T-helper 1 cell treated with Interleukin-12 subunit alpha and Interleukin-12 subunit beta and Interleukin-4 antibody, amounts not matched to agents 30 ng/mL and 1 ng/mL, for 36 hours (primary cell): ENCODE data around the gene ZNF45. TPM values are rescaled to one million over a fixed set of nuclear protein-coding genes. Genes with fewer than 3 reads are reported as not detected.
"Not testable (repeated sequence)": the region's sequence is repeated elsewhere in the genome, so short reads cannot be mapped to it uniquely, and the experiment has no call there.

ENCODE experiments used
- intact Hi-C: fragments of 100-400 bp; cut with micrococcal nuclease; formaldehyde crosslinking; loops from one replicate; pipeline ENCODE4 v1.15.1; 2024
- total RNA-seq: library from RNA; stranded (reverse); gene quantifications from 2 replicates; pipeline ENCODE4 v1.2.3, GENCODE V29; 2022

Gene ZNF45
- 17.9 and 19.9 TPM in 2 replicates for total RNA-seq

DNA sequence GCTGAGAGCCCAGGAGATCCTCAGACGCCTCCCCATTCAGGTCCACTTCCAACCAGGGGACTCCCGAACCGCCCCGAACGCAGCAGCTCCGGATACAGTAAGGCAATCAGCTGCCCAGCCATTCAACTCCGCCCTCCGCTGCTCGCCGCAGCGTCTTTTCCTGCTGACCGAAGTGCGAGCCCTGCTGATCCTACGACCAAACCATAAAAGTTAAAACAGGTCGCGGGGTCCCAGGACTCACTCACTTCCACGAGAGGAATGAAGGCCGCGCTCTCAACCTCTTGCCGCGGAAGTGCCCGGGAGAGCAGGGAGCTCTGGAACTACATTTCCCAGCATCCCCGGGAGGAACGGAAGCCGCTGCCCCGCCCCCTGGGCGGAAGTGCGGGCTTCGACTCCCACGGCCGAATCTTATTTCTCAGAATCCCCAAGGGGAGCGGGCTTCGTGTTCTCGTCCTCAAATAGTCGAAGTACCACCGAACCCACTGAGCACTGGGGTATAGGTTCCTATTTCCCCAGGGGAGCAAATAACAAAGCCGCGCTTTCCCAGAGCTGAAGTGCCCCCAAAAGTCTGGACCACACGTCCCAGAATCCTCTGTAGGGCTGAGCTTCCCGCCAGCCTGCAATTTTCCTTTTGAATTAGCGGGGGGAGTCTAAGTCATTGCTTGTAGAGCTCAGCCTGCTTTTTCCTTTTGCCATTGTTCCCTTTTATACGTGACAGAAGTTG is at the start of gene ZNF45:
Gene ZNF45, minus strand, starts transcription at position 298 of the 724 bp plus-strand sequence. CDS start 13,097 bp downstream, outside the sequence.
- intact Hi-C loops: loop anchor here (1.0 to 10.0 kb wide), 14 partner anchors 16 to 950 kb away; partner anchors contain the start of genes ZNF155, ZNF180, ZNF221 and ZNF222

DNA sequence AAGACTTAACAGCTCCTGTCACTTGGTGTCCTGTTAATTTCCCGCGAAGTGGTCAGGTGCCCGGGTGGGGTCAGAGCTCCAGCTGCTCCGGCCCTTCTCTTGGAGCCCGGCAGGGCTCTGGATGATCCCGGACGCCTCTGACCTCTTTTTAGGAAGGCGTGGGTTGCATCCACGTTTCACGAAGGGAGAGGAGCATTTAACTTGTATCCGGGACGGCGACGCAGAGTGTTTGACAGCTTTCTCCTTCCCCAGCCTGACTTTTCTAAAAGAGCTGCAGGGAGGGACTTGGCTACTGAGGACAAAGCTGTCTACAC is 49.6 kb upstream of the ZNF45 start:
- intact Hi-C loops: loop anchor here (1.0 to 5.0 kb wide), 9 partner anchors 18 to 321 kb away; partner anchors contain the start of genes ZNF221, ZNF222, ZNF224 and ZNF225

DNA sequence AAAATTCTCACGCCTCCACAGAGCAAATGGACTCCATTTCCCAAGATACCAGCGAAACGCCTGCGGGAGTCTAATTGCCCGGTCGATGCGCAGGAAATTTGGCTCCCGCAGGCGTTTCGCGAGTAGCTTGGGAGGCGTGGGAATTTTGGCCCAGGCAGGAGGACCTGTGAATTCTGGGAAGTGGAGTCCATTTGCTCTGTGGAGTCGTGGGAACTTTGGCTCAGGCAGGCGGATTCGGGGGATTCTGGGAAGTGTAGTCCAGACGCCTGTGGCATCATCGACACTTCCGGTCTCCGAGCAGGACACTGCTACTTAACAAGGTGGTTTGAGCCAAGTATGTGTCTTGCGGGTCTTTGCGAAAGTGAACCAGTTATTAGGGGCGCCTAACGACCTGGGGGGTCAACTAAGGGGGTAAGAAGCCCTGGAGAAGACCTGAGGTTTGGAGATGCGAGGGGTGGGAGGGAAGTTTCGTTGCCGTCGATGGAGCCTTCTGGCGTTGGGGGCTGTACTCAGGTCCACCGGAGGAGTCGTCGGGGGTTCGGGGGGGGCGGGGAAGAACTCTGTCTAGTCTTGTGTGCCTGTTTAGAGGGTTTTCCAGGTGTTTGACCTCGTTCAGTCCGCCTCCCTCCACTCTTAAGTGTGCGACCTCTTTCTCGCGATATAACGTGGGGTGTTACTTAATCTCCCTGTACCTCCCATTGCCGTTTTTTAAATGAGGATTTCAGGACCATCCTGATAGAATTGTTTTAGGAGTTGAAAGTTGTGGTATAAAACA is 49.0 kb upstream of the ZNF45 start, which contains the start of gene ZNF155:
Gene ZNF155, plus strand, starts transcription at position 277 of the 775 bp plus-strand sequence. CDS start 4,356 bp downstream, outside the sequence.
- intact Hi-C loops: loop anchor here (1.0 to 5.0 kb wide), 9 partner anchors 18 to 321 kb away; partner anchors contain the start of genes ZNF221, ZNF222, ZNF224 and ZNF225

GRCh38 chr19:43983544-43983911 is 48.4 kb upstream of the ZNF45 start:
- intact Hi-C loops: loop anchor here (5.0 kb wide), 1 partner anchor 129 kb away; the partner anchor contains the start of gene ZNF225

GRCh38 chr19:43976732-43977131 is 41.6 kb upstream of the ZNF45 start:
- intact Hi-C loops: no loop called here

- intact Hi-C loops: no loop called here
These were observed 31.1 kb upstream of the ZNF45 start for GRCh38 chr19:43966079-43966694.

DNA sequence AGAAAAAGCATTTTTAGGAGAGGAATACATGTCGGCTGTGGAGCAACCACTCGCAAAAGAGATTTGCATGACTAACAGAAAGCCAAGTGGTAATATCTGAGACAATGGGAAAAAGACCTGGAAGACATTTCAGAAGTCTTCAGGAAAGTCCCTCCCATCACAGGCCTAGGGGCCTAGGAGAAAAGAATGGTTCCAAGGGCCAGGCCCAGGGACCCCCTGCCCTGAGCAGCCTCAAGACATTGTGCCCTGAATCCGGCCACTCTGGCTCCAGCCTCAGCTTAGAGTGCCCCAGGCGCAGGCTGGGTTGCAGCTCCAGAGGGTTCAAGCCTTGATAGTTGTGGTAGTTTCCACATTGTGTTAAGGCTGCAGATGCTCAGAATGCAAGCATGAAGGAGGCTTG is 25.3 kb upstream of the ZNF45 start:
- intact Hi-C loops: no loop called here

DNA sequence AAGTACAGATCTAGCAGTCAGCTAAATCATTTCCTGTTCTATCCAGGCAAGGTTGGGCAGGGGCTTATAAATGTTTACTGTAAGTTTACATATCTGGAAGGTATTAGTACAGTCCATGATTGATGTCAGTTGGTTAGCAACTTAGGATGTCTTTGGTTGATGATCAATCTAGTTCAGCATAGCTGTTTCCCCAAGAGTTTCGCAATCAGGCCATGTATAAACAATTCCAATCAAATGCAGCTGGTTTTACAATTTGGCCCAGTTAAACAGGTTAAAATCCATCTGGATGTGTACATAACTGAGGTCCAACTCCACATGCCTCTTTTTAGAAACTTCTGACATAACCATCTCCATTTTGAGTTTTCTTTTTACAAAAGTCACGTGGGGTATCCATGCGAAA is 22.8 kb upstream of the ZNF45 start:
- intact Hi-C loops: no loop called here

DNA sequence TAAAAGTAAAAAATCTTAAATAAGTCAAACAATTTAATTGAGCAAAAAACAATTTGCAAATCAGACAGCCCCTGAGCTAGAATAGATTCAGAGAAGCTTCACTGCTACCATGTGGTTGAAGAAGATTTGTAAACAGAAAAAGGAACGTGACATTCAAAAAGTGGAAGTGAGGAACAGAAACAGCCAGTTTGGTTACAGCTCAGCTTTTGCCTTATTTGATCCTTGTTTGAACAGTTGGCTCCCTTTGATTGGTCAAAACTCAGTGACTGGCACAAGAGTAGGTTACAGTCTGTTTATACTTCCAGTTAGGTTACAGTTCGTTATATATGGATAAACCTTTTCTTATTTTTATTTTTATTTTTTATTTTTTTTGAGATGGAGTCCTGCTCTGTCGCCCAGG is 21.7 kb upstream of the ZNF45 start:
- intact Hi-C loops: no loop called here

- intact Hi-C loops: loop anchor here (1.0 to 2.0 kb wide), 8 partner anchors 16 to 549 kb away; partner anchors contain the start of genes ZNF155, ZNF180, ZNF222 and ZNF227
These were observed 16.0 kb upstream of the ZNF45 start, which contains the start of gene ZNF221 for GRCh38 chr19:43950834-43951645. Gene ZNF221, plus strand, starts transcription at chr19:43951228. Its CDS starts 11,499 bp downstream, at chr19:43962727.

GRCh38 chr19:43949803-43950202 is 14.7 kb upstream of the ZNF45 start:
- intact Hi-C loops: loop anchor here (2.0 kb wide), 1 partner anchor 49 kb away; no protein-coding TSS in a partner anchor

GRCh38 chr19:43947412-43947811 is 12.3 kb upstream of the ZNF45 start:
- intact Hi-C loops: not testable (repeated sequence)

DNA sequence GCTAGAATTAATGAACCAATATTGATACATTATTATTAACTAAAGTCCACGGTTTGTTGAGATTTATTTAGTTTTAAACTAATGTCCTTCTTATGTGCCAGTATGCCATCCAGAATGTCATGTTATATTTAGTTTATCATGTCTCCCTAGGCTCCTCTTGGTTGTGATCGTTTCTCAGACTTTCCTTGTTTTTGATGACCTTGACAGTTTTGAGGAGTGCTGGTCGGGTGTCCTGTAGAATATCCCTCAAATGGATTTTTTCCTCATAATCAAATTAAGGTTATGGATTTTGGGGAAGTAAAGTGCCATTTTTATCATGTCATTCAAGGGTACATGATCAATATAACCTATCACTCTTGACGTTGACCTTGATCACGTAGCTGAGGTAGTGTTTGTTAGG is 6.1 kb upstream of the ZNF45 start:
- intact Hi-C loops: no loop called here

DNA sequence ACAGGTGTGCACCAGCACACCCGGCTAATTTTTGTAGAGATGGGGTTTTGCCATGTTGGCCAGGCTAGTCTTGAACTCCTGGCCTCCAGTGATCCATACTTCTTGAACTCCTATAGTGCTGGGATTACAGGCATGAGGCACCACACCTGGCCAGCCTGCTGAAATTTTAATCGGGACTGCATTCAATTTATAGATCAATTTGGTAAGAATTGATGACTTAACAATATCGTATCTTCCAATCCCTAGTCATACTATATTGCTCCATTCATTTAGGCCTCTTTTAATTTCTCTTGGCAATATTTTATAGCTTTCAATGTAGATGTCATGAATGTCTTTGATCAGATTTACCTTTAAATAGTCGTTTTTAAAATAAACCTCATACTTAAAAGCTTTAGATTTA is 5.6 kb upstream of the ZNF45 start:
- intact Hi-C loops: no loop called here

- intact Hi-C loops: loop anchor here (10.0 kb wide), 1 partner anchor 945 kb away; no protein-coding TSS in a partner anchor
These were observed 4.6 kb upstream of the ZNF45 start for GRCh38 chr19:43939557-43940260.

GRCh38 chr19:43936188-43936587 is 1.1 kb upstream of the ZNF45 start:
- intact Hi-C loops: loop anchor here (10.0 kb wide), 1 partner anchor 949 kb away; no protein-coding TSS in a partner anchor

- intact Hi-C loops: loop anchor here (2.0 to 10.0 kb wide), 3 partner anchors 178 to 950 kb away; partner anchors contain the start of genes ZNF225 and ZNF227
These were observed 762 bp downstream of the ZNF45 start for GRCh38 chr19:43934055-43934984.

DNA sequence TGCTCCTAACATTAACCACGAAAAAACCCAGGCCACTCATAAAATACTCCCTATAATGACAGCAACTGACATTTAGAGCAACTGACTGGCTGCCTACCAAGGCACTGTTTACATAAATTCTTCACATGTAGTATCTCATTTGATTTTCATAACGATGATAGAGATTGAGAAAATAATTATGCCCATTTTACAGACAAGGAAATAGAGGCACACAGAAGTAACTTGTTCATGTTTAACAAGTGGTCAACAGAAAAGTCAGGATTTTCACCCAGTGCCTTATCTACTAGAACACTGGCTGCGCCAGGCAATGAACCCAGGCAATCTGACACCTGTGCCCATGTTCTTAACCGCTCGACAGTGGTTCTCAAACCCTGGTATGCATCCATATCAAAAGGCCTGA is 6.3 kb downstream of the ZNF45 start:
- intact Hi-C loops: no loop called here

- intact Hi-C loops: loop anchor here (5.0 kb wide), 1 partner anchor 502 kb away; no protein-coding TSS in a partner anchor
These were observed 11.2 kb downstream of the ZNF45 start for GRCh38 chr19:43923875-43924274.
